RWPE1 (cell line): ENCODE data around the gene IGFL1.
"Not testable (repeated sequence)": the region's sequence is repeated elsewhere in the genome, so short reads cannot be mapped to it uniquely, and the experiment has no call there.

ENCODE experiments used
- CTCF ChIA-PET: fragments of 350-600 bp; sonication (Branson Sonifier 250); formaldehyde crosslinking; extraction: SDS; loops from one replicate; lab custom pipeline; 2021; lab: Yijun Ruan, JAX
- POLR2A ChIA-PET: fragments of 400-600 bp; formaldehyde crosslinking; extraction: SDS; loops from one replicate; lab custom pipeline; 2020; ENCODE audit warnings: antibody characterized with exemption; ENCODE audit not compliant: low non-redundant PET; lab: Yijun Ruan, JAX
- DNase-seq: peaks from one replicate; pipeline ENCODE4 v3.0.0; 2012; ENCODE audit warnings: low spot score
- H3K27ac ChIP-seq: fragments of 450-650 bp; 2 replicates; pipeline ENCODE4 v1.5.1; 2017
- CTCF ChIP-seq: fragments of 450-650 bp; conservative IDR thresholded peaks from 2 replicates; pipeline ENCODE4 v1.5.1; 2017; ENCODE audit warnings: low read depth, mild to moderate bottlenecking

IGFL1 gene

DNA sequence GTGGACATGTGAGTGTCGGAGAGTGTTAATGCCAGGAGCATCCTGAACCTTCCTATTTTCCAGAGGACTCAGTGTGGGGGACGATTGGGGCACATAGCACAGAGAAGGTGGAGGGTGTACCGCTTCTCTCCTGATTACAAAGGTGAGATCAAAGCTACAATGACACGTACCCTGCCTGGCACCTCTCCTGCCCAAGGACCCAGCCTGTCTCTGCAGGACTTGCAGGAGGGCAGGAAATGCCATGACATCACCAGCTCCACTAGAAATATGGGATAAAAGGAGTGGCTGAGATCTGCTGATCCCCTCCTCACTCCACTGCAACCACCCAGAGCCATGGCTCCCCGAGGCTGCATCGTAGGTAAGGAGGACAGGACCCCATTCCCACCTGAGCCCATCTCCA, at the start of gene IGFL1:
TSS of gene IGFL1 (plus strand) at position 301 of the 400 bp plus-strand sequence. CDS start at position 334, 33 bp downstream.
- TF ChIP-seq CTCF, result no peak
- no peak for DNase-seq
- CTCF ChIA-PET, result no interaction called here
- H3K27ac ChIP-seq, result peak within 1 kb of the TSS; percentile 26; the same call in 1 of the 2 replicates
- POLR2A ChIA-PET, result no interaction called here

DNA sequence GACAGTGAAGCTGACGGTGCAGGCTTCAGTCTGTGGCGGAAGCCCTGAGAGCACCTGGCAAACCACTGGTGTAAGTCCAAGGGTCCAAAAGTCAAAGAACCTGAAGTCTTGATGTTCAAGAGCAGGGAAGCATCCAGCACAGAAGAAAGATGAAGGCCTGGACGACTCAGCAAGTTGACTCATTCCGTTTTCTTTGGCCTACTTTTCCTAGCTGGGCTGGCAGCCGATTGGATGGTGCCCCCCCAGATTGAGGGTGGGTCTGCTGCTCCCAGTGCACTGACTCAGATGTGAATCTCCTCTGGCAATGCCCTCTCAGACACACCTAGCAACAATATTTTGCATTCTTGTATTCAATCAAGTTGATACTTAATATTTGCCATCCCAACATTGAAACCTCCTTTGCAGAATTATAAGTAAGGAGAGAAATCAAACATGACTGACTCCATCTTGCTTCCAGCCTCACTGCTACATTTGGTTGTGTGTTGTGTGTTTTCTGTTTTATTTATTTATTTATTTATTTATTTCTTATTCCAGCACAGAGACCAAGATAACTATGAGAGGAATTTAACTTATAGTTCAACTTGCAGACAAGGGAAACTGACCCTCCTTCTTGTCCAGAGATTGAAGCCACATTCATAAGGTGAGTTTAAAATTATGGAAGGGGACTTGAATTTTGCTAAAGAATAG, 48.7 kb upstream of the IGFL1 start:
- ChIA-PET POLR2A (no interaction called here), CTCF (no interaction called here)
- no peak for TF ChIP-seq CTCF
- peak overlapping the region; percentile 86 for H3K27ac ChIP-seq
- DNase-seq, result peak; percentile 63

- ChIA-PET CTCF (no interaction called here), POLR2A (no interaction called here)
- peak; percentile 27 for DNase-seq
- no peak for TF ChIP-seq CTCF
- peak overlapping the region; percentile 86 for H3K27ac ChIP-seq
Measured at GRCh38 chr19:46181388-46181779, 48.2 kb upstream of the IGFL1 start.

- H3K27ac ChIP-seq, result peak overlapping the region; percentile 86
- TF ChIP-seq CTCF, result no peak
- ChIA-PET POLR2A (no interaction called here), CTCF (interaction anchor here (0.7 kb wide), 1 partner anchor 202 kb away, joined by 4 read pairs; no protein-coding TSS in a partner anchor)
- no peak for DNase-seq
Measured at GRCh38 chr19:46182476-46182875, 47.1 kb upstream of the IGFL1 start.

GRCh38 chr19:46184775-46185710, 44.5 kb upstream of the IGFL1 start:
- POLR2A ChIA-PET, DNase-seq: not testable (repeated sequence)
- CTCF ChIA-PET, result interaction anchor here (0.6 to 1.8 kb wide), 4 partner anchors 103 to 581 kb away, joined by 3 to 8 read pairs (median 4); no protein-coding TSS in a partner anchor
- H3K27ac ChIP-seq, result peak overlapping the region; percentile 96

DNA sequence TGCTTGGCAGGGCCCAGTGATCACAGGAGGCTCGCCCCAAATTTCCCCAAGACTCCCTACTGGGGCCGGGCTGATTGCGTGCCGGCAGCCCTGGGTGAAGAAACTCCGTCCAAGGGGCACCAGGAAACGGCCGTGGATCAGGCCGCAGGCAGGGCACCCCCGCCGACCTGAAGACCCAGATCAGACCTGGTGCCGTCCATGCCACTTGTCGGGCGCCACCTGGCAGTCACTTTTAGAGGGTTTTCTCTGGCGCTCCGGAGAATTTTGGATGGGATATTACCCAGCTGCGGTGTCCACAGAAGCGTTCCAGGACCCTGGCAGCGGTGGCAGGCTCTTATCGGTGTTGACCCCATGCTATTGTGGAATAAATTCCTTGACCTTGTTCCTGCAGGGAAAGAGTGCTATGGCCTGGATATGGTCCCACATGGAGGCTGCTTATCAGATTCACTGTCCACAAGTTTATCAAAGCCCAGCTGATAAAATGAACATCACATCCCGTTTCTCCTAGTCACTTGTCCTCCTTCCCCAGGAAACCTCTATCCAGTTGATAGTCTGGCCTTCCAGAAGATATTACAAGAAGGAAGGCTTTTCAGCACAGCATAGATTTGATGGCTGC, 43.3 kb upstream of the IGFL1 start:
- POLR2A ChIA-PET, result no interaction called here
- CTCF ChIA-PET, result interaction anchor here (0.6 to 1.8 kb wide), 3 partner anchors 11 to 210 kb away, joined by 4 to 8 read pairs (median 6); no protein-coding TSS in a partner anchor

More for the DNA sequence above, 43.3 kb upstream of the IGFL1 start:
- no peak for DNase-seq
- H3K27ac ChIP-seq, result peak overlapping the region; percentile 96
- TF ChIP-seq CTCF, result no peak
